Fibroblast of skin of abdomen (primary cell): ENCODE data around the gene FMNL3.
A peak's percentile ranks its signal among the peaks of the same experiment; 100 is the strongest.
"Not testable (repeated sequence)": the region's sequence is repeated elsewhere in the genome, so short reads cannot be mapped to it uniquely, and the experiment has no call there.

ENCODE experiments used
- DNase-seq: peaks from one replicate; pipeline ENCODE4 v3.0.0-alpha.2; 2013

FMNL3 gene

GRCh38 chr12:49627752-49628360, 79.3 kb downstream of the FMNL3 start:
- DNase-seq: peak; percentile 42

DNA sequence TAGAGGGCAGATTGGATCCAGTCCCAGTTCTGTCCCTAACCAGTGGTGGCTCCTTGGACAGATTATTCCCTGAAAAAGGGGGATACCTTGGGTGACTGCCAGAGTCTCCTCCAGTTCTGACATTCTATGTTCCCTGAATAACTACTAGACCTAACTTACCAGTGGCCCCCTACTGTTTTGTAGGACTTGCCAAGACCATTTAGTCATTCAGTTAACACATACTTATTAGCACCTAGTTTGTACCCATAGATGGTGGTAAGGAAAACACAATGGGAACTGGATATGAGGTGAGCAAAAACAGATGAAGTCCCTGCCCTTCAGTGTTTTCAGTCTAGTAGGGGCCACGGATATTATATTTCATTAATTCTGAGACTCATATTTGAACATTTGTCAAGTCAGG, 80.4 kb downstream of the FMNL3 start:
- DNase-seq: no peak

GRCh38 chr12:49626169-49626835, 80.9 kb downstream of the FMNL3 start:
- DNase-seq: no peak

DNA sequence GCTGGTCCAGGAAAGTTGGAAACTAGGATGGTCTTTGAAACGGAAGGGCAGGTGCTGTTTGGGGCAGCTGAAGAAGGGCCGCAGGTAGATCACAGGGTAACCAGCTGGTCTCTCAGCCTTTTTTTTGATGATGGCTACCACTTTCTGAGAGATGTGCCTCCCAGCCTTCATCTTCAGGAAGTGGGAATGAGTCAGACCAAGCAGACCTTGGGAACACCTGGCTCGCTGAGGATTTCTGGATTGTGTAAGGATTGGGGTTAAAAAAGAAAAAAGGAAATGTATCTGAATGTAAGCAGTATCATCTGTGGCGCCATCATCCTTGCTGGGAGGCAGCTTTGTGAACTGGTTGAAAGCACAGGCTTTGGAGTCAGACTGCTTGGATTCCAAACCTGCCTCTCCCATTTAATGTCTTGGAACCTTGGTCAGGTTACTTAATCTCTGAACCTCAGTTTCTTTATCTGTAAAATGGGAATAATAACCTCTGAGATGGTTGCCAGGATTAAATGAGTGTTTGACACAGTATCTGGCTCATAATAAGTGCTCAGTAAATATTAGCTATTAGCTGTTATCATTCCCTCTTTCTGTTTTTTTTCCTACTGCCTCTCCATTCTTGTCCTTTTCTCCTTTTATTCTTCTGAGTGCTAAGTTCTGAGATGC, 82.2 kb downstream of the FMNL3 start:
- peak; percentile 48 for DNase-seq

- peak; percentile 82 for DNase-seq
Measured at GRCh38 chr12:49623142-49623904, 83.9 kb downstream of the FMNL3 start, which contains the start of gene PRPF40B. TSS of gene PRPF40B (plus strand) at chr12:49623561. CDS start at chr12:49623591, 30 bp downstream.

- DNase-seq: peak; percentile 40
Measured at GRCh38 chr12:49622501-49623141, 84.6 kb downstream of the FMNL3 start.

DNA sequence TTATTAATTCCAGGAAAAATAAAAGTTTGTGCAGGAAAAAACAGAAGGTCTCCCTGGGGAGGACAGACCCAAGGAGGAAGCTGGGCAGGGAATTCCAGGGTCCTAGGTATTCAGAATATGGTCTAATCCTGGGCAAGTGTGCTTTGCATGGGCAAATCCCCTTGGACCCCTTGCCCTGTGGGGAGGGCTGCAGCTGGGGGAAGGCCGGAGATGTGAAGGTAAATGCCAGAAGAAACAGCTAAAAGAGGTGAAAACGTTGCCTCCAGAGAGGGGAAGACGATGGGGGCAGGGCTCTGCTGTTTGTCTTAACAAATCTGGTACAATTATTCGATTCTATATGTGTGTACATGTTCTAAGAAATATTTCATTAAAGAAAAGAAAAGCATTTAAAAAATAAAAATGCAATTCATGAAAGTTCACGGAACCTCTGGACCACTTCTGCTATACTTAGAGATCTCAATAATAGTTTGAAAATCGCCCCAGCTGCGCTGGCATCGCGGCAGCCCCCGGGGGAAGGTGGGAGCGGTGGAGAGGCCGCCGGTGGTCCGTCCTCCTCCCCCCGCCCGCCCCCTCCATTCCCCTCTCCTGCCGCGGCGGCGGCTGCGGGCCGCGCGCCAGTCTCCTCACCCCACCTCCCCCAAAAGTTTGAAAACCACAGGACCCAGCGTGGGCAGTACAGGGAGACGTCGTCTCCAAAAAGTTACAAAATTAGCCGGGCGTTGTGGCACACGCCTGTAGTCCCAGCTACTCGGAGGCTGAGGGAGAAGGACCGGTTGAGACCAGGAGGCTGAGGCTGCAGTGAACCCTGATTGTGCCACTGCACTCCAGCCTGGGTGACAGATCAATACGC, 85.3 kb downstream of the FMNL3 start:
- DNase-seq: no peak

DNA sequence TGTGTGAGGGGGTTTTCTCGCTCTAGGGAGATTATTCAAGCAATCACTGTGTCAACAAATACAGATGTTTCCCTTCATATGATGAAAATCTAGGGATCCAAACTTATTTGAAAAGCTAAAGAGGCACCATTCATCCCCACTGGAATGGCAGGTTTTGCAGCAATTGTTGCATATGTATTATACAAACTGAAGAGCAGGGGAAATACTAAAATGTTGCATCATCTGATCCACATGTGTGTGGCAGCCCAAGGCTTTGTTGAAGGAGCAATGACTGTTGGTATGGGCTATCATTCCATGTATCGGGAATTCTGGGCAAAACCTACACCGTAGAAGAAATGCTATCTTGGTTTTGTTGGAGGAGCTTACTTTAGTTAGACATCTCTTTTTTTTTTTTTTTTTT, 87.9 kb downstream of the FMNL3 start:
- no peak for DNase-seq

- no peak for DNase-seq
Measured at GRCh38 chr12:49618576-49618975, 88.6 kb downstream of the FMNL3 start.

DNA sequence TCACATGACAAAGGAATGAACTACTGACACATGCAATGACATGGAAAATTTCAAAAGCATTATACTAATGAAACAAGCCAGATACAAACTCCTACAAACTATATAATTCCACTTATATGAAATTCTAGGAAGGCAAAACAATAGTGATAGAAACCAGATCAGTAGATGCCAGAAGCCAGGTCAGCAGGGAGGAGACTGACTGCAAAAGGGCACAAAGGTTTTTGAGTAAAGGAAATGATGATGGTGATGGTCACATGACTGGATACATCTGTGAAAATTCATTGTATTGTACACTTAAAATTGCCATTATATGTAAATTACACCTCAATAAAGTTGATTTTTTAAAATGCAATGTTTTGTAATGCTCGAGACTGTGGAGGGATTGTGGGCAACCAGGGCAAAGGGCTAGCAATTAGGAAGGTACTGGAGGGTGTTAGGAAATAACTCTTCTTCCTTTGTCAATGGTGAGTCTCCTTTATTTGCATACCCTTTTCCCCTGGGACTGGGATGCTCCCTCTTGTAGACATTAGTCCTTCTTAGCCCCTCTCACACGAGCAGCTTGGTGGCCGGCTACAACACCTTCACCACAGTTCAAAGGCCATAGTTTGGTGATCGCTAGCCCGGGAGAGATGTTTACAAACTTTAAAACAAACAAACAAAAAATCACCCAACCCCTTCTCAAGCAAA, 90.5 kb downstream of the FMNL3 start:
- no peak for DNase-seq

DNA sequence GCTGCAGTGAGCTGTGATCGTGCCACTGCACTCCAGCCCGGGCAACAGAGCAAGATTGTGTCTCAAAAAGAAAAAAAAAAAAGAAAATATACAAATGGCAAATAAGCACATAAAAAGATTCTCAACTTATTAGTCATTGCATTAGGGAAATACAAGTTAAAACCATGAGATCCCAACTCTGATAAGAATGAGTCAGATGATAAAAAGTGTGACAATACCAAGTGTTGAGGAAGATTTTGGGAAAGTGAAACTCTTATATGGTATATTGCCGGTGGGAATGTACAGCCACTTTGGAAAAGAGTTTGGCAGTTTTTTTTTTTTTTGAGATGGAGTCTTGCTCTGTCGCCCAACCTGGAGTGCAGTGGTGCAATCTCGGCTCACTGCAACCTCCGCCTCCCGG, 91.5 kb downstream of the FMNL3 start:
- no peak for DNase-seq

- DNase-seq: no peak
Measured at GRCh38 chr12:49612210-49612609, 95.0 kb downstream of the FMNL3 start.

DNA sequence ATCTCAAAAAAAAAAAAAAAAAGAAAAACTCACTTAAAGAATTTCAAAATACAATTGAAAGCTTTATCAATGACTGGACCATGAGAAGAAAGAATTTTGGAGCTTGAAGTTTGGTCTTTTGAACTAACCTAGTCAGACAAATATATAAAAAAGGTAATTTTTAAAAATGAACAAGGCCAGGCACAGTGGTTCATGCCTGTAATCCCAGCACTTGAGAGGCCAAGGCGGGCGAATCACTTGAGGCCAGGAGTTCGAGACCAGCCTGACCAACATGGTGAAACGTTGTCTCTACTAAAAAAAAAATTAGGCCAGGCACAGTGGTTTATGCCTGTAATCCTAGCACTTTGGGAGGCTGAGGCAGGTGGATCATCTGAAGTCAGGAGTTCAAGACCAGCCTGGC, 96.4 kb downstream of the FMNL3 start:
- not testable (repeated sequence) for DNase-seq

DNA sequence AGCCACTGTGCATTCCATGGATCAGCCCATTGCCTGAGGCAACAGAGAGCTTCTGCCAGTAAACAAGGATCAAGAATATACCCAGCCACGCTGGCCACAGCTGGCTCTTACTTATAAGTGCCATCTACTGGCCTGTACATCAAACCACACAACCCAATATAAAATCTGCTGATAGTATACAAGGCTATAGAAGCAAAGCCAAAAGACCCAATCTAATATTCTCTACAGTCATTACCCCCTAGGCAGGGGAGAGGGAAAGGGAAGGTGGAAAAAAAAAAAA, 97.4 kb downstream of the FMNL3 start:
- DNase-seq: no peak

- no peak for DNase-seq
Measured at GRCh38 chr12:49609059-49609874, 97.9 kb downstream of the FMNL3 start.

- not testable (repeated sequence) for DNase-seq
Measured at GRCh38 chr12:49605539-49605938, 101.7 kb downstream of the FMNL3 start, which contains the start of gene FAM186B. TSS of gene FAM186B (minus strand) at chr12:49605639. CDS start at chr12:49605477, 162 bp downstream.

DNA sequence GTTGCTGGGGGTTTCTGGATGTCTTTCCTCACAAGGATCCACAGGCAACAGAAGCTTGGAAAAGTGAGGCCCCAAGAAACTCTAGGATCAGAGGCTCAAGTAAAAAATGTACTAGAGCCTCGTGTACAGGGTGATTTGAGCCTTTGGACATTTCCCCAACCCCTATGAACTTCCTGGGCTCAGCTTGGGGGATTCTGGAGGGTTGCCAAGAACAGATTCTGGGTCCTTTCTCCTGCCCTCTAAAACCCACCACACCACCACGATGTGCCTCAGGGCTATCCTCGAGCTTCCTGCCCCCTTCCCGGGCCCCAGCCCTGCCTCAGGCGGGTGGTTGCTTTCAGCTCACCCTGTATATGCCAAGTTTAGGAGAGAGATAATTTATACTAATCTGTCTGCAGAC, 102.3 kb downstream of the FMNL3 start:
- DNase-seq: no peak

GRCh38 chr12:49603721-49604120, 103.5 kb downstream of the FMNL3 start:
- DNase-seq: no peak

- no peak for DNase-seq
Measured at GRCh38 chr12:49599961-49600360, 107.2 kb downstream of the FMNL3 start.

- no peak for DNase-seq
Measured at GRCh38 chr12:49598527-49598926, 108.7 kb downstream of the FMNL3 start.
